ENCODE measurements around the gene LRRC3C.
"Not testable (repeated sequence)": the region's sequence is repeated elsewhere in the genome, so short reads cannot be mapped to it uniquely, and the experiment has no call there.

Gene LRRC3C

GRCh38 chr17:39946551-39947330 lies 19.2 kb downstream of the LRRC3C start:
- DNase-seq (ENCODE audit: low read depth in 2 of 3, low spot score in 2 of 3): no peak

- DNase-seq (ENCODE audit: low read depth in 2 of 3, low spot score in 2 of 3): not testable (repeated sequence)
These were observed 20.9 kb downstream of the LRRC3C start for GRCh38 chr17:39948489-39948828.

- no peak for DNase-seq (ENCODE audit: low read depth in 2 of 3, low spot score in 2 of 3)
These were observed 21.5 kb downstream of the LRRC3C start for GRCh38 chr17:39949028-39949427.

- DNase-seq (ENCODE audit: low read depth in 2 of 3, low spot score in 2 of 3): no peak
These were observed 23.4 kb downstream of the LRRC3C start for GRCh38 chr17:39950871-39951348.

GRCh38 chr17:39951924-39952679 lies 24.6 kb downstream of the LRRC3C start:
- DNase-seq (ENCODE audit: low read depth in 2 of 3, low spot score in 2 of 3): no peak

- peak; percentile 67 to 79 (median 70) for DNase-seq (ENCODE audit: low read depth in 2 of 3, low spot score in 2 of 3)
These were observed 25.3 kb downstream of the LRRC3C start for GRCh38 chr17:39952680-39953470.

- DNase-seq (ENCODE audit: low read depth in 2 of 3, low spot score in 2 of 3): no peak
These were observed 25.9 kb downstream of the LRRC3C start for GRCh38 chr17:39953471-39953888.

GRCh38 chr17:39954876-39955275 lies 27.3 kb downstream of the LRRC3C start:
- no peak for DNase-seq (ENCODE audit: low read depth in 2 of 3, low spot score in 2 of 3)

- DNase-seq (ENCODE audit: low read depth in 2 of 3, low spot score in 2 of 3): no peak
These were observed 28.2 kb downstream of the LRRC3C start for GRCh38 chr17:39955726-39956225.

GRCh38 chr17:39960524-39961041 lies 33.1 kb downstream of the LRRC3C start:
- DNase-seq (ENCODE audit: low read depth in 2 of 3, low spot score in 2 of 3): no peak

- no peak for DNase-seq (ENCODE audit: low read depth in 2 of 3, low spot score in 2 of 3)
These were observed 35.2 kb downstream of the LRRC3C start, which contains the start of gene GSDMA for GRCh38 chr17:39962642-39963220. Gene GSDMA, plus strand, starts transcription at chr17:39963004. Its CDS starts 2,684 bp downstream, at chr17:39965688.

- DNase-seq (ENCODE audit: low read depth in 2 of 3, low spot score in 2 of 3): no peak
These were observed 36.3 kb downstream of the LRRC3C start for GRCh38 chr17:39963829-39964228.

- no peak for DNase-seq (ENCODE audit: low read depth in 2 of 3, low spot score in 2 of 3)
These were observed 37.6 kb downstream of the LRRC3C start for GRCh38 chr17:39965017-39965699.

GRCh38 chr17:39966771-39967170 lies 39.2 kb downstream of the LRRC3C start:
- no peak for DNase-seq (ENCODE audit: low read depth in 2 of 3, low spot score in 2 of 3)

- no peak for DNase-seq (ENCODE audit: low read depth in 2 of 3, low spot score in 2 of 3)
These were observed 41.2 kb downstream of the LRRC3C start for GRCh38 chr17:39968761-39969160.

- no peak for DNase-seq (ENCODE audit: low read depth in 2 of 3, low spot score in 2 of 3)
These were observed 41.8 kb downstream of the LRRC3C start for GRCh38 chr17:39969375-39969774.

GRCh38 chr17:39970157-39970692 lies 42.7 kb downstream of the LRRC3C start:
- DNase-seq (ENCODE audit: low read depth in 2 of 3, low spot score in 2 of 3): no peak

GRCh38 chr17:39971076-39971603 lies 43.6 kb downstream of the LRRC3C start:
- no peak for DNase-seq (ENCODE audit: low read depth in 2 of 3, low spot score in 2 of 3)

- no peak for DNase-seq (ENCODE audit: low read depth in 2 of 3, low spot score in 2 of 3)
These were observed 44.7 kb downstream of the LRRC3C start for GRCh38 chr17:39972271-39972670.

GRCh38 chr17:39973496-39973895 lies 46.0 kb downstream of the LRRC3C start:
- no peak for DNase-seq (ENCODE audit: low read depth in 2 of 3, low spot score in 2 of 3)
